Ecto neural progenitor cell (in vitro differentiated cells): ENCODE measurements around the gene ATIC.

ENCODE experiments used
- DNase-seq: peaks from one replicate; pipeline ENCODE4 v3.0.0-alpha.2; 2018; ENCODE audit warnings: low spot score

The ATIC gene

DNA sequence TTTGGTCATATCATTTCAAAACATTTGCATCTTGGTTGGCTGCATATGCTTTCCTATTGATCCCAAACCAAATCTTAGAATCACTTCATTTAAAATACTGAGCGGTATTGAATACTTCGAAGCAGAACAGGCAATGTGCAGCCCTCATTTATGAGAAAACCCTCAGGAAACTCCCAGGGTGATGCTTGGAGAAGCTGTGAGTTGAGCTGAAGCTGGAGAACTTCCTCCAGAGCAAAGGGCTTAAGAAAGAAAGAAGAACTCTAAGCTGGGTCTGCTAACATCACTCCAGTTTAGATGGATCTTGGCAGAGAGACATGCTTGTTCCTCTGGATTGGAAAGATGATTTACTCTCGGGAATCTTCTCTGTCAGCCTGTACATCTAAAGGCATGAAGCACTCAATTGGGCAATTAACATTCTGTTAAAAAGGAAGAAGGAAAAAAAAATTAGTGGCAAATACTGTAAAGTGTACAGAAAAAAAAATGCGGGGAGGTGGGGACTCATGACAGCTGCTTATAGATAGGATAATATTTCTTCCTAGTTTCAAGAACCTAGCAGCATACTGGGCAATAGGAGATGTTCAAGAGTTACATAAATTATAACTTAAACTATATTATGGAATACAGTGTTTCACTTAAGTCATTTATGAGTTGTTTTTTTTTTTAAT is 49.5 kb downstream of the ATIC start:
- DNase-seq: no peak

DNA sequence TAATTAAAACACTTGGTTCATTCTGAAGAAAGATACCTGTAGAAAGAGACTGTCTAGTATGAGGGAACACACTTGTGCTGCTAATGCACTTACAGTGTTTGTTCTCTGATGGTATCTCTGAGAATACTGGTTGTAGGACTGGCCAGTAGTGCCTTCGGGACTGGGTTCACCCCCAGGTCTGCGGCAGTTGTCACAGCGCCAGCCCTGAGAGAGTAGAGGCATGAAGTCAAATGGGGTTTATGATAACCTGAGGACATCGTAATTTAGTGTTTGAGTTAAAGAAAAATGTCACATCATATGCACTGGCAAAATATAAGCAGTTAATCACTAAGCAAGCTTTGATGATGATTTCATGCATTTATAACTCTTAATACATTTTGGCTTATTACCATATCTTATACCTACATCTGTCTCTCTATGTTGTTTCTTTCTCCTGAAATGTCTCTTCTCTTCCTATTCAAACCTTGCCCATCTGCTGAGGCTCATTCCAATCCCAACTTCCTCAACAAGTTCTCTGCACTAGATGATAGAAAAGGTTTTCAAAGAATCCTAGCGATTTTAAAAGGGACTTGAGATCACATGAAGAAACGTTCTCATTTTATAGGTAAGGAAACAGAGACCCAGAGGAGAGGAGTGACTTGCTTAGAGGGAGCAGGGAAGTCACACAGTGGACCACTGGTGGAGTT is 50.2 kb downstream of the ATIC start:
- no peak for DNase-seq

DNA sequence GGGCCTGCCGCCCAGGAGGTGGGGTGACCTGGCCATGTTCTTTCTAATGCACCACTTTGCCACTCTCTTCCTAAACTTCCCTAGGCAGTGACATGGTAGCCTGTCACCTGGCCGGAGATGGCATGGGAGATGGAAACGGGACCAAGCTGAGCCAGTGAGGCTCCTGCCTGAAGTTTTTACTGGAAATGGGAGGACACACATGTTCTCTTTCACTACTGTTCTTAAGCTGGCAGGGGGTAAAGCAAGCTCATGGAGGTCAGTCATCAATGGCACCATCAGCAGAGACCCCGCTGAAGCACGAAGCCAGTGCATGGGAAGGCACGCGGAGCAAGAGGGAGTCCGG is 50.7 kb downstream of the ATIC start:
- no peak for DNase-seq

DNA sequence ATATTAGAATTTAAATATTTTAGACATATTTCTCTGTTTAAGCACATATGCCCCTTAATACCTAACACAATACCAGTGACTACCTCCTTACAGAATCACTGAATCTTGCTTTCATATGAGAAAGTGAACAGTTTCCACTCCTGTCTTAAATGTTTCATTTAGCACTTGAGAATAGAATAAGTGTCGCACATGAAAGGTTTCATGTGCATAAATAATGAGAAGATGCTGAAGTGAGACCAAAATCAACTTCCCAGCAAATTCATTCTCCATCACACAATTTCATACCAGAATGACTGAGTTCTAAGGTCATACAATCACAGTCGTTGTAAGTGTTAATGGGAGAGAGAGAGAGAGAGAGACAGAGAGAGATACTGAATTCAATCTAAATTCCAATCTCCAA is 51.2 kb downstream of the ATIC start:
- DNase-seq: no peak

DNA sequence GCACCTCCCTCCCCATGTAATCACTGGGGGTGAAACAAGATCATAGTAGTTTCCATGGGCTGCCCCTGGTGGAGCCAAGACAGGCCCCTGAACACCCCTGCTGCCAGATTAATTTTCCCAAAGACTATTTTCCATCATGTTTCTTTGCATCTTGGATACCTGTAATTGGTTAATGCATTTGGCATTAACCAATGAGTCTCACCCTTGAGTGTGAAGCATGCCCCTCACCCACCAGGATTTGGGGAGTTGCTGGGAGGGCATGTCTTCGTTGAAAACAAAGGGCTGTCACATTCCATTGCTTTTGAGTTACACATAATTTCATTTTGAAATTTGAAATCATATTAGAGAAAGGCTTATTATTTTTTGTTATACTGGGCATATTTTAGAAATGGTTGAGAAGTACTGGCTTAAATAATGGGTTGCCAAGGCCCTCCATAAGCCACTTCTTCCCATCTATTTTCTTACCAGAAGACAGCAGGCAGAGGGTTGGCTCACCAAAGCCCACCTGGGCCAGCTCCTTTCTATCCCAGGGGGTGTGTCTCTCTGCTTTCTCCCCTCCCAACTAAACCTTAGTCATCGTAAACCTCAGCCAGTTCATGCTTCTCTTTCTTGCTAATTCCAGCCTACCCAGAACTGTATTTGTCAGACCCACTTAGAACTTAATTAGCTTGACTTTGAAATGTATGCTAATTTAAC is 51.8 kb downstream of the ATIC start:
- no peak for DNase-seq

DNA sequence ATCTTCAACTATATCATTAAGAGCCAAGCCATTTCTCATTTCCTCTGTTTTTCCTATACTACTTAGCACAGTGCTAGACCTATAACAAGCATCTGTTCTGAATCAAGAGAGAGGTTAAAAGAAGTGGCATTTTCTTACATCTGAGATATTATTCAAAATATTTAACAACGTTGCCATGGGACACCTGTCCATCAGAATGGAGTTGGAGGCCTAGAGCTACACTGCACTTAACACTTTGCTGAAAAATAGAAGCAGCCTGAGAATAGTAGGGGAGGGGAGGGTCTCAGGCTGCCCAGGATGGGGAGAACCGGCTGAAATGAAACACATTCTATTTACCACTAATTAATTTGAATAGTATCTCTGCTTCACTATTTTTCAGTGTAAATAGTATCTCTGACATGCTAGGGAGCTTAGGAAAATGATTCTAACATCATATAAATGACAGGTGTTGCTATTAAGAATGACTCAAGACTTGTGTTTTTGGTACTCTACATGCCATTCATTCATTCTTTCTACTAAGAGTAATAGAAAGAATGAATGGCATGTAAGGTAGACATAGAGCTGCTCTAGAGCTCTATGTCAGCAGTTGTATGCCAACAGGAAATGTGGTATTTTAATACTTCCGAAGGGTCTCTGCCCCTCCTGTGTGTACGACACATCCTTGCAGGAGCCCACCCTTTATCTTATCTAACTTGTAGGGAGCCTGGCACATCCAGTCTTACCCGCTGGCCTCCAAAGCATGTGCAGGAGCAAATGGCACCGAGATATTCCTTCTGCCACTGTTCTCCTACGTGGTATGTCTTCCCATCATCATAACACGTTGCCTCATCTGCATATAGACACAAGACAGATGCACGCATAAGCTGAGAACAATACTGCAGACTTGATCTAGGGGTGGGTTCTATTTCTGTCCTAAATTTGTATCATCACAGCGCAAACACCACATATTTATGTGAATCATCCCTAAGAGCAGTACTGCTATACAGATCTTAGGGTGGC is 52.6 kb downstream of the ATIC start:
- DNase-seq: no peak

DNA sequence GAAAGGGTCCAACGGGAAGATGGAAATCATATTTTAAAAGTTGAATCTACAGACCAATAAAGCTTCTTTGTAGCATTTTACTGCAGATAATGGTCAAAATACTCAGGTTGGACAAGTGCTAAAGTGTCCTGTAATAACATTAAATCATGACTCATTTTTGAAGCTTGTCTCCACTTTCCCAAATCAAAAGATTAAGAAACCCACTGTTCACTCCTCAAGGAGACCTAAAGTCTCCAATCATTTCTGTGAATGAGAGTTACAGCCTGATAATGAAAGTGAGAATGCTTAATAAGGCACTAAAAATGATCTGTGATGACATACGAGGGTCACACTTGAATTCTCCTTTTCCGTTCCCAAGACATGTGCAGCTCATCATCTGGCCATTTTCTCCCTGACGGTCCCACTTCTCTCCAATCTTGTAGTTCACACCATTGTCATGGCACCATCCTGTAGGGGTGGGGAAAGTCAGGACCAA is 53.4 kb downstream of the ATIC start:
- DNase-seq: no peak

DNA sequence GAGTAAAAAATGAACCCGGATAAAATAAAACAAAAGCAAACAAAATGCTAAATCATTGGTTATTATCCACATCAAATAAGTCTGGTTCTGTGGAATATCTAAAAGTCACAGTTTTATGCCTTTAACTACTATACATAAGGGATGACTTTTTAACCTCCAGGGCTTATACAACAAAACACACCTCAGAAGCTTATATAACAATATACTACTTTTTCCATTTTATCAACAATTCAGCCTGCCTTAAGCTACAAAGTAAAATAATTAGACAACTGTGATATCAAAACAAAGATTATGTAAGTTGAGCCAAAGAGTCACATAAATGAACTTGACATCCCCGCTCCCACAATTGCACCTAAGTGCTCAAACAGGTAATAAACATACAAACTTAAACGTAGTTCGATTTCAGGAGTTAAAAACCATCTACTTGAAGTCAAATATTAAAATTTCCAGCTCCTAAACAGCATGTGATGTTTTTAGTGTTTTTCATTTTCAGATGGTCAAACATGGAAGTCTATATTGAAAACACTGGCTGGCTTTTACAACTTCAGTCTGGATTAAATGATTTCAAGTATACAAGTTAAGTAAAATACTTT is 54.7 kb downstream of the ATIC start:
- DNase-seq: no peak

DNA sequence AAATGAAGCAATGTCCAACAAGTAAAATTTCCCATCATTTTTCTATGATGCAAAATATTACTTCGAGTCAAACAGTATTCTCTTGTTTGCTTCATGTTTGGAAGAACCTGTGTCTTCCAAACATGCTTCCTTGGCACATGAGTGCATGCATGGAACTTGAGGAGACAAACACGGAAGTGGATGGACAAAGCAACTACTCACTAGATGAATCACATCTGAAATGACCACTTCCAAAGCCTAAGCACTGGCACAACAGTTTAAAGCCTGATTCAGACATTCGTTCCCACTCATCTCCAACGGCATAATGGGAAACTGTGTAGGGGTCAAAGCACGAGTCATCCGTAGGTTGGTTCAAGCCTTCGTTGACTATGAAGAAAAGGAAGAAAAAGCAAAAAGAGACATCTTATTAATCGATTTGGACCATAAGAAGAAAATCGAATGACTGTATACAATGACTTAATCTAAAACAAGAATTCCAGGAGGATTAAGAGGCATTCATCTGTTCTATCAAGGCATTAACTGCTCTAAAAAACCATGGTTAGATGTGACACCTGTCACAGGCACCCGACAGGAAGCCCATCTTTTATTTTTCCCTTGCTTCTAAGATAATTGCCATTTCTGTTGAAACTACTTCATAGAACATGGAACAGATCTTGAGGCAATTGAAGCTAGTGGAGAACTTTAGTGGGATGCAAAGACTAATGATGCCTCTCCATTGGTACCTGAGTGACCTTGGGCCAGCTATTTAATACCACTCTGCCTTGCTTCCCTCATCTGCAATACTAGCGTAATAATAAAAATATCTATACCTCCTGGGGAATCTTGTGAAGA is 56.0 kb downstream of the ATIC start:
- DNase-seq: no peak

DNA sequence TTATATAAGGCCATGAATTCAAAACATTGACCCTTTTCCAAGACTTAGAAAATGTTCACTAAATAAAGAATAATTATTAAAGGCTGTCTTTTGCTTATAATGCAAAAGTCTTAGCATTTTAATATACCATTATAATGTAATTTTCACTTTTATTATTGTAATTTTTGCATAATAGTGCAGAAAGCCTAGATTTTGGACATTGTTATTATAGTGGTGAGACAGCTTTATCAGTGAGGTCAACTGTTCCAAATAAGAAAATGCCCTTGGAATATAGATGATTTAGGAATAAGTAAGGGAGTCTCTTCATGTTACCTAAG is 56.6 kb downstream of the ATIC start:
- no peak for DNase-seq

DNA sequence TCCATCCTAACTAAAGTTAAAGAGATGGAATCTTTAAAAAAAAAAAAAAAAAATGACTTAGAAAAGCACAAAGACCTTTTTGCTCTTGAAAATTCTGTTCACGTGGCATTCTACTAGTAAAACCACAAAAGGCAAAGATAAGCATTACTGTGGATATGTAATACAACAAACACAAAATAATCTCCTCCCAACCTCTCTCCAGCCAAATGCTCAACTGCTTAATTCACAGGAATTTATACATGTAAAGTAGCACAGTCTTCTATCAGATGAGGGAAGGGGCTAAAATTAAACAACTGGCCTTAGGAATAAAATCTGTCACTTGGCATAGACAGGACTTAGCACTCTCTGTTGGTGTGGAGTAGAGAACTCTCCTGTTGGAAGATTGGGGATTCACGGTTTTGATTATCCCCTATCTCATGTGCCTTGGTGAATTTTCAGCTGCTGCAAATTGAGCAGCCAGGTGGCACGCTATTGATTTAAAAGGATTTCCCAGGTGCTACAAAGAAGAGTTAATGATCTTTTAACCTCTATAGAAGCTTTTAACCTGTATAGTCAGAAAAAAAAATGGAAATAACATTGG is 57.4 kb downstream of the ATIC start:
- DNase-seq: no peak

DNA sequence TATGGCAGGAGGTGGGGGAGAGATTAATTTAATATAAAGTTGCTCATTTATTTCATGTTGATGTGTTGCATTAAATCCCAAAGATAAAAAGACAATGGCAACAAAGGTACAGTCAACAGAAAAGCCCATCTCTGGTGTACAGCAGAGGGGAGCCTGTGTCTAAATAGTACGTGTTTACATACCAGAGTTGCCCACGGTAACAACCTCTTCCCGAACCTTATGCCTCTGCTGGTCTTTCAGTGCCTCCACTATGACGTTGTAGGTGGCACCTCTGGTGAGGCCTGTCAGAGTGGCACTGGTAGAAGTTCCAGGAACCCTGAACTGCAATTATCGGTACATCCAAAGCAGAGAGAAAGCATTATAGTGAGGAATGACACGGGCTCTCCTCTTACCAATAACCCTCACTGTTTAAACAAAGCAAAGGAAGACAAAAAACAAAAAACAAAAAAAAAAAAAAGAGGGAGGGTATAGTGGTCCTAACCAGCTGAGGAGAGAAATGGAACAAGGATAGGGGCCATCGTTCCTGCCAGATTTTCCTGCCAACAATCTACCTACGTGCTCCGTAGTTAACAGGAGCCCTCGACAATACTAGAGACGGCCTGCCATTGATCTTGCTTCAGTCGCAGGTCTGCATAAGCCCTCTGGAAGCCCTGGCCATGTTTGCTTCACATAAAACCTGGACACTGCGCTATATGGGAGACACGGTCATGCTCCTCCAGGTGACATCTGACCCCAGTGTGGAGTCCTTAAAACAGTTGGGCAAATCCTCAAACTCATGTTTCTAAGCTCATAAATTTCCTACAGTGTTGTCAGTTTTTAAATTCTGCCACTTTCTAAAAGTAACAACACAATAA is 58.5 kb downstream of the ATIC start:
- DNase-seq: no peak

DNA sequence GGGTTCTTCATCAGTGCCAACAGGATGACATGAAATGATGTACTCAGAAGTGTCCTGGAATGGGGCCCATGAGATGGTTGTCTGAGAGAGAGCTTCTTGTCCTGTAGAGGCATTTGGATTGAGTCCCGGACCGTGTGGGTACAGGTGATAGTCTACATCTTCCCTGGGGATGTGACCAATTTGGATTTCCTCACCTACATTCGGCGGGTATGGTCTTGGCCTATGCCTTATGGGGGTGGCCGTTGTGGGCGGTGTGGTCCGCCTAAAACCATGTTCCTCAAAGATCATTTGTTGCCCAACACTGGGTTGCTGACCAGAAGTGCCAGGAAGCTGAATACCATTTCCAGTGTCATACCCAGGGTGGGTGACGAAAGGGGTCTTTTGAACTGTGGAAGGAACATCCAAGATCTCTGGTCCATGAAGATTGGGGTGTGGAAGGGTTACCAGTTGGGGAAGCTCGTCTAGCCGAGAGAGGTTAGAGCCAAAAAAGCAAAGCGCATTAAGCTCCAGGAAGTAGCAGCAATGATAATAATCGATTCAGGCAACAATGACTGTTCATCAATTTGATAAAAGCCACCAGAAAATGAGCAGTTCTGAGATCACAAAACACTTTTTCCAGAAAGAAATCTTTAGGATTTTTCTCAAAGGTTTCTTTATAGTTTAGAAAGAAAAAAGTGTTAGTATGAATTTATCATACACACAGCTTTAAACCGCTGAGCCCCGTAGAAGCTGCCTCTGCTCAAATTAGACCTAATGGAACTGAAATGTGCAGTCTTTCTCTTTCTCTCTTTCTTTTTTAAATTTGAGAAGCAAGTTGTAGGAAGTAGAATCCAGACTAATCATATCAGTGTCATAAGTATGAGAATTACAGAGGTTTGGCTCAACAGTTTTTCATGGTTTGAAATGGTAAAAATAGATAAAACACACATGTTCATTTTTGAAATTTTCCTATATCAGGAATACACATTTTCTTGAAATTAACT is 60.3 kb downstream of the ATIC start:
- DNase-seq: no peak

DNA sequence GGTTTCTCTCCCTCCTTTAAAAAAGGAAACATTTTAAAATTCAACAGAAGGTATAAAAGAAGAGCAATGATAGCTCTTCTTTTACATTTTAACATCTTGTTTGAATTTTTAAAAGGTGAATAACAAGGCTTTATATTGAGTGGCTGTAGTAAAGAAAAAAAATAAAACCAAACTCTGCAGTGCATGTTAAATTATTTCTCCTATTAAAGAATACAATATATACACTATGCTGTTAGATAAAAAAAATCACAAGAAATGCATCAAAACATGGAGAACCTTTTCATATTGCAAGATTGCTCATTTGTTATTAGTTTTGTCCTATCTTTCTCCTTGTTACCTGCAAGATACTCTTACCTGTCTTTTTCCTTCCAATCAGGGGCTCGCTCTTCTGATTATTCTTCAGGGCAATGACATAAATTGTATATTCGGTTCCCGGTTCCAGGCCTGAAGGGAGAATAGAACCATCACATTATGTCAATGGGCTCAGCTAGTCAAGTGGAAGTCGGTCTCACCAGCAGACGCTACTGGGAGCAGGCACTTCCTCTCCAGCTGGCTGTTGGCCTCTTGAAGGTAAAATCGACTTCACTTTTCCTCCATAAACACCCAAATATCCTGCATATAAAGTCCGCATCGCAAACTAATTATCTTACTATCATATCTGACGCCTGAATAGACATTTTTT is 61.2 kb downstream of the ATIC start:
- DNase-seq: no peak

DNA sequence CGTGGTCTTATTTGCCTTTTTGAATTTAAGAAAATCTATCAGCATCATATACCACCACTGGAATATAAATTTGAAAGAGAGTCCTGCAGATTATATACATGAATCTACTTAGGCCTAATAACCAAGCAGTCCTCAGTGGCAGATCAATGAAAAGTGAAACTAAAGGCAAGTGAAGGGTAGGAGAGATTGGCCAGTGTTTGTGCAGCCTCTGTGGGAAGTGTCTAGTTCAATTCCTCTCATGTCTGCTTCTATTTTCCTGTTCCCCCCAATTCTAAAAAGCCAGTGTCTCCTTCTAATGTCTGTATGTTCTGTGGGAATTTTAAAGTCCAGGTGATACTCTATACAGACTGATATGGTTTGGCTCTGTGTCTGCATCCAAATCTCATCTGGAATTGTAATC is 62.1 kb downstream of the ATIC start:
- no peak for DNase-seq

DNA sequence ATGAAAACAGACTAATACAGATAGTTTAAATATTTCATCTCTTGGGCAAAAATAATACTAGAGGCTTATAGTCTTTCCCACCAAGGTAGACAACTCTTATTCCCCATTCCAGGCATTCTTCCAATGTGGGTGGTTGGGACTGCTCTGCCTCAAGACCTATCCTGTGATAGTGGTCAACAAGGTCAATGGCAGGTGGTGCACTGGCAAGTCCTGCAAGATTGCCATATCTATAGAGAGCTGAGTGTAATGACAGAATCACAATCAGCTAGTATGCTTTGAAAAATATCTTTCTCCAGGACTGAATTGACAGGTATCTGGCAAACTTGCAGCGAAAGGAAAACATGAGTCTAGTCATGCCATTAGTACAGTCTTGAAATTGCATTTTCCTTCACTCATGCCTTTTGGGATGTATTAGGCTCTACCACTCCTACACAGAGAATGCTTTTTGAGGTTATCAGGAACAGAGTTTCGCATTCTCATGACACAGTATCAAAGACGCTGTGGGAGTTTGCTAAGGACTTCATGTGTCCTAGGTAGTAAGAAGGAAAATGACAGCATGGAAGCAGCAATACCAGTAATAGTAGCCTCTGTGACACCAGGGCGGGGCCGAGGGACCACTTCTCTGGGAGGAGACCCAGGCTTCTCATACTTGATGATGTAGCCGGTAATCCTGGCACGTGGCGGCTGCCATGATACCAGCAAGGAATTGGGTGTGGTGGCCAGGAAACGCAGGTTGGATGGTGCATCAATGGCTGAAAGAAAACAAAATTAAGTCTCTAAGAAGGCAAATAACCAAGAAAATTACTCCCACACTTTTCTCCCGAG is 63.0 kb downstream of the ATIC start:
- DNase-seq: no peak

DNA sequence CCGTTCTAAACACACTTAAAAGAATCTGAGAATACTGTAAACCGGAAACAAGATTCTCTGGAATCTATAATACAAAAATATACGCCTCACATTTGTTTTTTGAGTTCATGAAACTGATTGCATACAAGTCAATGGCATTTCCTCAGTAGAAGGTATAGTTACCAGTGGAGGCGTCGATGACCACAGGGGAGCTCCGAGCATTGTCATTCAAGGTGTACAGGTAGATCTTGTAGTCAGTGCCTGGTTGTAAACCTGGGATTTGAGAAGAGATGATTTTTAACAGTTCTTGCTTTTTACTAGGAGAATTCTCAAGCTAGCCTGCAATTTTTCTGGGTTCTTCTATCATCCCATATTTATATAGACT is 63.6 kb downstream of the ATIC start:
- no peak for DNase-seq
